GM12891 (cell line): ENCODE data around the gene RPL35A.

Experiments used
- POLR2A ChIP-seq: IDR thresholded peaks from 2 replicates; pipeline ENCODE4 v1.6.1; 2011; ENCODE audit warnings: low read depth, low read length, control low read depth
- POLR2AphosphoS5 ChIP-seq: IDR thresholded peaks from 2 replicates; pipeline ENCODE4 v1.6.1; 2011; ENCODE audit warnings: low read depth, low read length, control low read depth
- POU2F2 ChIP-seq: IDR thresholded peaks from 2 replicates; pipeline ENCODE4 v1.6.1; 2011; ENCODE audit warnings: low read depth, mild to moderate bottlenecking, control low read depth, low read length, moderate library complexity
- SPI1 ChIP-seq: IDR thresholded peaks from 2 replicates; pipeline ENCODE4 v1.6.1; 2011; ENCODE audit warnings: low read depth, low read length, control low read depth
- TAF1 ChIP-seq: IDR thresholded peaks from 2 replicates; pipeline ENCODE4 v1.6.1; 2011; ENCODE audit warnings: low read depth, low read length, control low read depth

DNA sequence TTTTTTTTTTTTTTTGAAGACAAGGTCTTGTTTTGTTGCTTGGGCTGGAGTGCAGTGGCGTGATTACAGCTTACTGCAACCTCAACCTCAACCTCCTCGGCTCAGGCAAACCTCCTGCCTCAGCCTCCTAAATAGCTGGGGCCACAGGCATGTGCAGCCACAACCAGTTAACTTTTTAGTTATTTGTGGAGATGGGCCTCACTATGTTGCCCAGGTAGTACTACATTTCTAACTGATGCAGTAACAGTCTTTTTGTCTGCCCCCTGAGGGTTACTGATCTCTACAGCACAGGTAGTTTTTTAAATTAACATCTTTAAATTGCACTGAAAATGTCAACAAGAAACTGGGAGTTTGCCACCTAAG is 6.6 kb downstream of the RPL35A start:
- peak; percentile 28; the same call in 1 of the 2 replicates for TF ChIP-seq POLR2A
- no peak for TF ChIP-seq TAF1
- TF ChIP-seq POLR2AphosphoS5 = 0 out of 2 replicates have a peak, but pooled peaks have one; percentile 12
- TF ChIP-seq SPI1 = no peak
- 0 out of 2 replicates have a peak, but pooled peaks have one; percentile 29 for TF ChIP-seq POU2F2
